ENCODE results near the gene TBC1D19.

Gene TBC1D19

DNA sequence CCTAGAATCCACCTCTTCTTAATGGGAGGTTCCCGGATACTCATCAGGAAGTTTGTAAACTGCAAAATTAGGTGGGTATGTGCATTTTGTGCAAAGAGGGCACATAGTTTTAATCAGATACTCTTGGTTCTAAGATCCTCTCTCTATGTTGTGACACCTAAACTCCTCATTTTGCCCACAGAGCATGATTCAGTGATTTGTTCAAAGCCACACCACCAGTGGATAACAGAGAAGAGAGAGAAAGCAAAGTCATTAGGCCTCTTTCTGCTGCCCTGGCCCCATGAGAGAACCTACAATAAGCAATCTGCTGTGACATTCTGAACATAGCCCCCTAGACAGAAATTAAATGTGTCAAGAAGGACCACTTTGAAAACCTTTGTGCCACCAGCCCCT is 204.5 kb downstream of the TBC1D19 start:
- no peak overlapping the region for H3K4me3 ChIP-seq (ENCODE audit: low read depth, low read length)
- TF ChIP-seq, protein P1, sequence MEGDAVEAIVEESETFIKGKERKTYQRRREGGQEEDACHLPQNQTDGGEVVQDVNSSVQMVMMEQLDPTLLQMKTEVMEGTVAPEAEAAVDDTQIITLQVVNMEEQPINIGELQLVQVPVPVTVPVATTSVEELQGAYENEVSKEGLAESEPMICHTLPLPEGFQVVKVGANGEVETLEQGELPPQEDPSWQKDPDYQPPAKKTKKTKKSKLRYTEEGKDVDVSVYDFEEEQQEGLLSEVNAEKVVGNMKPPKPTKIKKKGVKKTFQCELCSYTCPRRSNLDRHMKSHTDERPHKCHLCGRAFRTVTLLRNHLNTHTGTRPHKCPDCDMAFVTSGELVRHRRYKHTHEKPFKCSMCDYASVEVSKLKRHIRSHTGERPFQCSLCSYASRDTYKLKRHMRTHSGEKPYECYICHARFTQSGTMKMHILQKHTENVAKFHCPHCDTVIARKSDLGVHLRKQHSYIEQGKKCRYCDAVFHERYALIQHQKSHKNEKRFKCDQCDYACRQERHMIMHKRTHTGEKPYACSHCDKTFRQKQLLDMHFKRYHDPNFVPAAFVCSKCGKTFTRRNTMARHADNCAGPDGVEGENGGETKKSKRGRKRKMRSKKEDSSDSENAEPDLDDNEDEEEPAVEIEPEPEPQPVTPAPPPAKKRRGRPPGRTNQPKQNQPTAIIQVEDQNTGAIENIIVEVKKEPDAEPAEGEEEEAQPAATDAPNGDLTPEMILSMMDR (IDR thresholded peaks at IDR 0.05; ENCODE audit: low read depth, low read length, missing control alignments) = no peak
- no peak for DNase-seq (ENCODE audit: low read depth)

DNA sequence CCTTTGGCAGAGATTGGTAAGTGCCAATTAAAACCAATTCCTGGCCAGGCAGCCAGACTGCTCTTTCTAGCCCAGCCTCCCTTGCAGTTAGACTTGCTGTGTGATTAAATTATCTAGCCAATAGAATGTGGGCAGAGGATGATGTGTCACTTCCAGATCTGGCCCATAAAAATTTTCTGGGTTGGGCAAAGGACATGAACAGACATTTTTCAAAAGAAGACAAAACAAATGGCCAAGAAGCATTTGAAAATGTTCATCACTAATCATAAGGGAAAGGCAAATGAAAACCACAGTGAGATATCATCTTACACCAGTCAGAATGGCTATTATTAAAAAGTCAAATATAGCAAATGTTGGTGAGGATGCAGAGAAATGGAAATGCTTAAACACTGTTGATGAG is 205.3 kb downstream of the TBC1D19 start:
- no peak overlapping the region for H3K4me3 ChIP-seq (ENCODE audit: low read depth, low read length)
- DNase-seq (ENCODE audit: low read depth) = no peak

DNA sequence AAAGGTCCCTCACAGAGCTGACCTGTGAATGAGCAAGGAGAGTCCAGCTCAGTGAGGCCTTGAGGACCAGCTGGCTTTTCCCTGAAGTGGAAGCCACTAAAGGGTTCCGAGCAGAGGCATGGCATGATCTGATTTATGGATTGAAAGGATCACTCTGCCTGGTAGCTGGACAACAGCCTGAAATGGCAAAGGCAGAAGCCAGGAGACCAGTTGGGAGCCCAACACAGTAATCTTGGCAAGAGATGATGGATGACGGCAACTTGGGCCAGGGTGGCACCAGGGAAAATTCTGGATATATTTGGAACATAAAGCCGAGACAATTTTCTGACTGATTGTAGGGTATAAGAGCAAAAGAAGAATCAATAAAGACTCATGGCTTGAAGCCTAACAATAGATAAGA is 207.5 kb downstream of the TBC1D19 start:
- DNase-seq (ENCODE audit: low read depth) = no peak
- no peak overlapping the region for H3K4me3 ChIP-seq (ENCODE audit: low read depth, low read length)
- TF ChIP-seq, protein P1 (IDR thresholded peaks at IDR 0.05; ENCODE audit: low read depth, low read length, missing control alignments) = no peak

More for the DNA sequence above, 205.3 kb downstream of the TBC1D19 start:
- TF ChIP-seq, protein P1 (IDR thresholded peaks at IDR 0.05; ENCODE audit: low read depth, low read length, missing control alignments) = no peak

GRCh38 chr4:26792639-26793038 is 208.8 kb downstream of the TBC1D19 start:
- TF ChIP-seq, protein P1 (IDR thresholded peaks at IDR 0.05; ENCODE audit: low read depth, low read length, missing control alignments) = no peak
- no peak overlapping the region for H3K4me3 ChIP-seq (ENCODE audit: low read depth, low read length)

GRCh38 chr4:26793735-26794134 is 209.9 kb downstream of the TBC1D19 start:
- no peak overlapping the region for H3K4me3 ChIP-seq (ENCODE audit: low read depth, low read length)
- DNase-seq (ENCODE audit: low read depth) = no peak
- TF ChIP-seq, protein P1 (IDR thresholded peaks at IDR 0.05; ENCODE audit: low read depth, low read length, missing control alignments) = no peak

More at GRCh38 chr4:26792639-26793038, 208.8 kb downstream of the TBC1D19 start:
- no peak for DNase-seq (ENCODE audit: low read depth)

DNA sequence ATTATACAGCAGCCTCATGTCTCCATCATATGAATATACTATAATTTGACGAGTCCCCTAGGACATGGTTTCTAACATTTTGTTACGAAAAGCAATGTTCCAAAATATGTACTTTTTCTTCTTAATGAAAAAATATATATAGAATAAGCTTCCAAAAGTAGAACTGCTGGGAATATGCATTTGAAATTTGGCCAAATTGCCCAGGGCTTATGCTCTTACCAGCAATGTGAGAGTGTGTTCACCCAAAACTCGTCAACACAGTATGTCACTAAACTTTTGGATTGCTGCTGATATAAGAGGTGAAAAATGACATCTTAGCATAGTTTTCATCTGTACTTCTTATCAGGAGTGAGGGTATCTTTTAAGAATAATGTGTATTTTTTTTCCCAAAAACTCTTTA is 212.2 kb downstream of the TBC1D19 start:
- TF ChIP-seq, protein P1 (IDR thresholded peaks at IDR 0.05; ENCODE audit: low read depth, low read length, missing control alignments) = no peak
- DNase-seq (ENCODE audit: low read depth) = no peak
- no peak overlapping the region for H3K4me3 ChIP-seq (ENCODE audit: low read depth, low read length)

DNA sequence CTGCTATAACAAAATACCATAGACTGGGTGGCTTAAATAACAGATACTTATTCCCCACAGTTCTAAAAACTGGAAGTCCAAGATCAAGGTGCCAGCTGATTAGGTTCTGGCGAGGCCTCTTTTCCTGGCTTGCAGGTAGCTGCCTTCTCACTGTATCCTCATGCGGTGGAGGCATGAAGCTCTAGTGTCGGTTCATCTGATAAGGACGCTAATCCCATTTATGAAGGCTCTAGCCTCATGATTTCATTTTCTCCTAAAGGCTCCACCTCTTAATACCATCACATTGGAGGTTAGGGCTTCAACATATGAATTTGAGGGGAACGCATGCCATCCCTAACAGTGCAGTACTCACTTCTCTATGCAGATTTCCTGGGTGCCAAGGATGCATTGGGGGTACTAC is 218.9 kb downstream of the TBC1D19 start:
- TF ChIP-seq, protein P1 (IDR thresholded peaks at IDR 0.05; ENCODE audit: low read depth, low read length, missing control alignments) = no peak
- no peak overlapping the region for H3K4me3 ChIP-seq (ENCODE audit: low read depth, low read length)
- no peak for DNase-seq (ENCODE audit: low read depth)
